NT2/D1 (cell line): ENCODE data around the gene ABCD2.
"Not testable (repeated sequence)": the region's sequence is repeated elsewhere in the genome, so short reads cannot be mapped to it uniquely, and the experiment has no call there.

Experiments
- DNase-seq: peaks from one replicate; pipeline ENCODE4 v3.0.0-alpha.2; 2011; ENCODE audit warnings: low read depth, low spot score
- H3K27me3 ChIP-seq: 2 replicates; pipeline ENCODE4 v1.6.0; 2011; ENCODE audit warnings: mild to moderate bottlenecking; ENCODE audit not compliant: insufficient read length, insufficient read depth
- H3K36me3 ChIP-seq: 2 replicates; pipeline ENCODE4 v1.6.1; 2011; ENCODE audit warnings: mild to moderate bottlenecking, low read length, mixed read lengths; ENCODE audit not compliant: insufficient read depth, insufficient read length
- H3K4me1 ChIP-seq: 2 replicates; pipeline ENCODE4 v1.5.1; 2011; ENCODE audit not compliant: insufficient read depth, insufficient read length
- H3K4me3 ChIP-seq: 2 replicates; pipeline ENCODE4 v1.5.1; 2011; ENCODE audit warnings: low read depth; ENCODE audit not compliant: insufficient read length
- H3K9ac ChIP-seq: 2 replicates; pipeline ENCODE4 v1.6.0; 2011; ENCODE audit warnings: low read depth; ENCODE audit not compliant: insufficient read length
- H3K9me3 ChIP-seq: 2 replicates; pipeline ENCODE4 v1.5.1; 2011; ENCODE audit warnings: mild to moderate bottlenecking, low read length; ENCODE audit not compliant: insufficient read depth
- SUZ12 ChIP-seq: IDR thresholded peaks from 2 replicates; pipeline ENCODE4 v1.6.1; 2011; ENCODE audit not compliant: insufficient read length, insufficient read depth; ENCODE audit errors: extremely low read depth
- YY1 ChIP-seq: IDR thresholded peaks from 2 replicates; pipeline ENCODE4 v1.6.1; 2011; ENCODE audit not compliant: insufficient read length, insufficient read depth
- ZNF274 ChIP-seq: IDR thresholded peaks from 2 replicates; pipeline ENCODE4 v1.6.1; 2011; ENCODE audit warnings: mild to moderate bottlenecking, low read depth, low read length

Gene ABCD2

DNA sequence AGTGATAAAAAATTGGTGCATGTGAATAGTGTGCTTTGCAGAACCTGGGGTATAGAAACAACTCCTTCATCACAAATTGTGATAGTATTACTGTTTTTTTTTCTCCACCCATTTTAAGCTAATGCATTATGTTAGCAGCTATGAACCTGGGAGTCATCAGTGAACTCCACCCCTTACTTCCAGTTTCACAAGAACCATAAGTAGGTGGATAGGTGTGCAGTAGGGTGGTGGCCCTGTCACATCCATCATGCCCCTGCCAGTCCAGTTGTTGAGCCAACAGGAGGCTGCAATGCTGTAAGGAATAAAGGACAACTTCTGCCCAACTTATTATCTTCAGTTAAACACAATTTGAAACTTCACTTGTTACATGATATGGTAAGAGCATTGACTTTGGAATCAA lies 85.7 kb downstream of the ABCD2 start:
- no peaks in the 10 kb centered on the region for H3K36me3 ChIP-seq
- no peak for DNase-seq
- TF ChIP-seq ZNF274 (no peak), YY1 (no peak), SUZ12 (no peak)
- H3K27me3 ChIP-seq = no peaks in the 10 kb centered on the region
- no peaks in the 10 kb centered on the region for H3K9me3 ChIP-seq
- no peak overlapping the region for H3K9ac ChIP-seq
- H3K4me1 ChIP-seq = no peaks in the 10 kb centered on the region
- no peak overlapping the region for H3K4me3 ChIP-seq

- H3K27me3 ChIP-seq = no peaks in the 10 kb centered on the region
- TF ChIP-seq YY1 = no peak
- no peak for TF ChIP-seq ZNF274
- TF ChIP-seq SUZ12 = no peak
- H3K9ac ChIP-seq = no peak overlapping the region
- no peak overlapping the region for H3K4me3 ChIP-seq
- H3K36me3 ChIP-seq = no peaks in the 10 kb centered on the region
- no peaks in the 10 kb centered on the region for H3K4me1 ChIP-seq
- no peak for DNase-seq
- H3K9me3 ChIP-seq = peaks cover 6% of the 10 kb centered on the region; the same call in 1 of the 2 replicates
Observed at GRCh38 chr12:39532448-39532847, 87.2 kb downstream of the ABCD2 start.

DNA sequence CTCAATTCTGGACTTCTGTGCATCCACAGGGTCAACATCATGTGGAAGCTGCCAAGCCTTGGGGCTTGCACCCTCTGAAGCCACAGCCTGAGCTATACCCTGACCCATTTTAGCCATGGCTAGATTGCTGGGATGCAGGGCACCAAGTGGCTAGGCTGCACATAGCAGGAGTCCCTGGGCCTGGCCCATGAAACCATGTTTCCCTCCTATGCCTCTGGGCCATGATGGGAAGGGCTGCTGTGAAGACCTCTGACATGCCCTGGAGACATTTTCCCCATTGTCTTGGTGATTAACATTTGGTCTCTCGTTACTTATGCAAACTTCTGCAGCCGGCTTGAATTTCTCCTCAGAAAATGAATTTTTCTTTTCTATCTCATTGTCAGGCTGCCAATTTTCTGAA lies 92.6 kb downstream of the ABCD2 start:
- Histone ChIP-seq H3K9me3 (peaks cover 31% of the 10 kb centered on the region), H3K4me1 (no peaks in the 10 kb centered on the region), H3K4me3 (no peak overlapping the region), H3K9ac (no peak overlapping the region), H3K27me3 (no peaks in the 10 kb centered on the region), H3K36me3 (no peaks in the 10 kb centered on the region)
- no peak for TF ChIP-seq ZNF274
- no peak for TF ChIP-seq YY1
- TF ChIP-seq SUZ12 = no peak
- no peak for DNase-seq

- H3K9me3 ChIP-seq = peaks cover 24% of the 10 kb centered on the region
- H3K4me1 ChIP-seq, H3K4me3 ChIP-seq, H3K27me3 ChIP-seq, H3K36me3 ChIP-seq, DNase-seq, H3K9ac ChIP-seq: not testable (repeated sequence)
Observed at GRCh38 chr12:39522167-39522566, 97.4 kb downstream of the ABCD2 start.

DNA sequence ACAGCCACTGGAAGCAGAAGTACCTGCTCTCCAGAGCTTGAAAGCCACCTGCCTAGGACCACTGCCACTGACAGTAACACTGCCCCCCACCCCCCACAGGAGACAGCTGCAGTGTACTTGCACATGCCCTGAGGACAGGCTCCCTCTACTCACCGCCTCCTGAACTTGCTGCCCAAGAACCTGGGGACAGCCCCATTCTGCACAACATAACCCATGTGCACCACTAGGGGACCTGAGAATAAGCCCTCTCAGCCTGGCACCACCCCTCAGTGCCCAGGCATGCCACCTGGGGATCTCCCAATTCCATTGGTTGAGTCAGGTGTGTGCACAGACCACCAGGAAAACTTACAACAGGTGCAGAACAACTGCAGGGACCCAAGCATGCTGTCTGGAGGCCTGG lies 109.6 kb downstream of the ABCD2 start:
- TF ChIP-seq ZNF274 = no peak
- no peak for TF ChIP-seq SUZ12
- TF ChIP-seq YY1 = no peak
- Histone ChIP-seq H3K4me1 (no peaks in the 10 kb centered on the region), H3K4me3 (no peak overlapping the region), H3K27me3 (no peaks in the 10 kb centered on the region), H3K9me3 (peaks cover 26% of the 10 kb centered on the region), H3K36me3 (no peaks in the 10 kb centered on the region), H3K9ac (no peak overlapping the region)
- no peak for DNase-seq

DNA sequence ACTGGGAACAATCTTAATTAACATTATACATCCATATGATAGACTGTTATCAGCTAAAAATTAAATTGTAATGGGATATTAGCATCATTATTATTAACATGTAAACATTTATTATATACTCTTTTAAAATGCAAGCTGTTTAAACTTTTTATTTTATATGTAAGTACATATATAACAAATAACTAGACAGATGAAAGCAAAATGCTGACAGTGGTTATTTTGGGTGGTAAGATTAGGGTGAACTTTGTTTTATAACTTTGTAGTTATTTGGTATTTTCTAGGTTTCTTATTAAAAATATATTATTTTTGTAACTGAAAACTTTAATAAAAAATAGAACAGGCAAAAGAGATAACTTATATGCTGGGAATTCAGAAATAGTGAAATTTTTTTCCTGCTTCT lies 114.0 kb downstream of the ABCD2 start:
- Histone ChIP-seq H3K27me3 (no peaks in the 10 kb centered on the region), H3K9ac (no peak overlapping the region), H3K4me1 (peaks cover 2% of the 10 kb centered on the region), H3K4me3 (no peak overlapping the region), H3K9me3 (peaks cover 9% of the 10 kb centered on the region), H3K36me3 (no peaks in the 10 kb centered on the region)
- DNase-seq = no peak
- no peak for TF ChIP-seq SUZ12
- no peak for TF ChIP-seq YY1
- TF ChIP-seq ZNF274 = no peak

- Histone ChIP-seq H3K4me3 (no peak overlapping the region), H3K36me3 (no peaks in the 10 kb centered on the region), H3K9ac (no peak overlapping the region), H3K27me3 (no peaks in the 10 kb centered on the region), H3K9me3 (peaks cover 3% of the 10 kb centered on the region; the same call in 1 of the 2 replicates), H3K4me1 (peaks cover 2% of the 10 kb centered on the region)
- DNase-seq = peak; percentile 28
- no peak for TF ChIP-seq ZNF274
- TF ChIP-seq YY1 = no peak
- no peak for TF ChIP-seq SUZ12
Observed at GRCh38 chr12:39505023-39505422, 114.6 kb downstream of the ABCD2 start.

DNA sequence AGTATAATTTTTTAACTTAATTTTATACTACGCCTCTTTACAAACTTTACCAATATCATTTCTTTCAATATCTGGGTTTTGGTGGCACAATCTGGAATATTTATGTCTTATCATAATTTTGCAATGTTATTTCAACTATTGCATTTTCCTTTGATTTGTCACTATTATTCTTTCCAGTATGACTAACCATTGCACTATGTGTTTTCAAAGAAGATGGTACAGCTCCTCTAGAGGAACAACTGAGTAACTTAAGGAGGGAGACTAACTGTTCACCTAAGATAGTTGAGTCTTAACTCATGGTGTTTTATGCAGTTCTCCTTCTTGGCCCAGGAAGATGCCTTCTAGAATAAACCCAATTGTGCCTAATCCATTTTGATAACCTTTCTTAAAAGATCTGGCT lies 116.2 kb downstream of the ABCD2 start:
- Histone ChIP-seq H3K4me1 (peaks cover 2% of the 10 kb centered on the region), H3K27me3 (no peaks in the 10 kb centered on the region), H3K9me3 (peaks cover 6% of the 10 kb centered on the region; the same call in 1 of the 2 replicates), H3K36me3 (no peaks in the 10 kb centered on the region), H3K9ac (no peak overlapping the region), H3K4me3 (no peak overlapping the region)
- no peak for DNase-seq
- TF ChIP-seq ZNF274 (no peak), YY1 (no peak), SUZ12 (no peak)
